Hematopoietic multipotent progenitor cell (in vitro differentiated cells): ENCODE results near the gene PATJ. TPM values are rescaled to one million over a fixed set of nuclear protein-coding genes. Genes with fewer than 3 reads are reported as not detected.
A peak's percentile ranks its signal among the peaks of the same experiment; 100 is the strongest.
"Not testable (repeated sequence)": the region's sequence is repeated elsewhere in the genome, so short reads cannot be mapped to it uniquely, and the experiment has no call there.

Experiments used
- DNase-seq, 3 donors: peaks; one replicate each; pipeline ENCODE4 v3.0.0-alpha.2; 2011 to 2015; ENCODE audit warnings: low read depth in 2 of 3, low spot score in 2 of 3
- total RNA-seq: library from RNA; depleted of rRNA; stranded (reverse); fragments of >200 nt; gene quantifications from one replicate; pipeline ENCODE4 v1.2.3, GENCODE V29; 2012

Gene PATJ
- total RNA-seq, 1 donor = 4.6 TPM

- DNase-seq = no peak
Measured at GRCh38 chr1:62142496-62142895, 400.2 kb downstream of the PATJ start.

DNA sequence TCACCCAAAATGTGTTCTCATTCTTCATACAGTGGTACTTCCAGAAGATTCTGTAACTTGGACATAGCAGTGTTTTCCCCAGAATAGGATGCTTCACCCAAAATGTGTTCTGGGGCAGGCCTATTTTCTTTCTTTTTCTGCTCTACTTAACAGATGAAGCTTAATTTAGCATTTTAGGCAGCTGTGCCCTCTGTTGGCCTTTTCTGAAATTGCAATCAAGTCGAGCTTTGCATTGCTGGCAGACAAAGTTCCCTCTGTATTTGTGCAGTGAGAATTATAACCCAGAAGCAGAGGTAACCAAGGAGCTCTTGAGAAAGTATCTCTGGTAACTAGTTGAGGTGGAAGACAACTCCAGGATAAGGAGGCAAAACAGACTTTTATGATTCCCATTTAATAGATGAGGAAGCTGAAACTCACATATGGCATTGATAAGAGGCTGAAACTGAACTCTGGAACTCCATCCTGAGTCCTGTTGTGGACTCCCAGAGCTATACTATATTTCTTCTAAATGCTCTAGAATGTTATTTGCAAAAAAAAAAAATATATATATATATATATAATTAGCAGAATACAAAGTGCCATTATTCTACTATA, 402.1 kb downstream of the PATJ start:
- peak in 2 of 3 donors; percentile 39 to 64 for DNase-seq

GRCh38 chr1:62159940-62160348, 417.7 kb downstream of the PATJ start:
- DNase-seq = no peak

- DNase-seq = no peak
Measured at GRCh38 chr1:62161711-62162110, 419.4 kb downstream of the PATJ start.

GRCh38 chr1:62170380-62170779, 428.1 kb downstream of the PATJ start:
- DNase-seq = not testable (repeated sequence)

GRCh38 chr1:62175568-62176179, 433.4 kb downstream of the PATJ start:
- DNase-seq = peak; percentile 17 to 73 (median 44)

DNA sequence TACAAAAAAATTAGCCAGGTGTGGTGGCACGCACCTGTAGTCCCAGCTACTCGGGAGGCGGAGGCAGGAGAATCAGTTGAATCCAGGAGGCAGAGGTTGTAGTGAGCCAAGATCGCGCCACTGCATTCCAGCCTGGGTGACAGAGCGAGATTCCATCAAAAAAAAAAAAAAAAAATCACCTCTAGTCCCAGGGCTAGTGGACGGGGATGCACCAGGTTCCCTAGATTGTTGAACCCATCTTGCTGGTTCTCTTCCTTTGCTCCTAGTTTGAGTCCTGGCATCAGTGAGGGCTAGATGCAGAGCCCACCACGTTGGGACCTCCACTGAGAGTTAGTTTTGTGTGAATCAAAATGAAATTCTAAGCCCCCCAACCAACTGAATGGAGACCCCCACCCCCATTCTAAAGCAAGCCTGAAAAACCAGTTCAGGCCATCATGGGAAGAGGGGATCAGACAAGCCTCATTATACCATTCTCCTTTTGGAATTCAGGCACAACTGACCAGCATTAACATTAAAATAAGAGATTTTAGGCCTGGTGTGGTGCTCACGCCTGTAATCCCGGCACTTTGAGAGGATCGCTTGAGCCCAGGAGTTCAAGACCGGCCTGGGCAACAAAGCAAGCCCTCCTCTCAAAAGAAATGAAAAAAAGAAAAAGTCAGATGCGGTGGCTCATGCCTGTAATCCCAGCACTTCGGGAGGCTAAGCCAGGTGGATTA, 434.5 kb downstream of the PATJ start:
- DNase-seq = no peak

DNA sequence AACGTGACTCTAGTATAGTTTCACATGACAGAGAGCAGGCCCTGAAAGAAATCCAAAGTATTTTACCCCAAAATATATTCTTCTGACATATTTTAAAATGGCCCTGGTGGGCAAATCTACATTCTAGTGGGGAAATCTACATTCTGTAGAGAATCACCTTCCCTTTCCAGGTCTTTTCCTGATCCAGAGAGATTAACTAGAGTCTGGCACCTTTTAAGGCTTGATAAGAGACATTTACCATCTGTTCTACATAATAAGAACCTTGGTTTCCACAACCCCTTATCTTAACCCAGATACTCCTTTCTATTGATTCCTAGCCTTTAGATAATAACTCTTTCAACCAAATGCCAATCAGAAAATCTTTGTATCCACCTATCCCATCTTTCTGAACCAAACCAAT, 435.3 kb downstream of the PATJ start:
- no peak for DNase-seq

DNA sequence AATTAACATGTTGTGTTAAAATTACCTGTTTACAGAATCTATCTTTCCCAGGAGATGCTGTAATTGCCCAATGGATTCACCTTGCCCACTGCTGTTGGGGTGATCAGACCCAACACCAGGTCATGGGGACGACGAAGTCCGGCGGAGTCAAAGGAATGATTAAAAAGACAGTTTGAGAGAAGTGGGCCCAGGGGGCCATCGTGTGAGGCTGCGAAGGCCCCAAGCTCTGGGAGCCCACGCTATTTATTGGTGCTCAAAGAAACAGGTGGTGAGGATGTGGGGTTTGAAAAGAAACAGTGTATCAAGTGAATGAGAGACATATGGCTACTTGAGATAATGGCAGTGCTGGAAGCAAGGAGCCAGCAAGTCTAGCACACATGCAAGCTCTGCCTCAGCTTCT, 436.1 kb downstream of the PATJ start:
- no peak for DNase-seq

GRCh38 chr1:62180054-62180453, 437.8 kb downstream of the PATJ start:
- not testable (repeated sequence) for DNase-seq

- no peak for DNase-seq
Measured at GRCh38 chr1:62180639-62181038, 438.4 kb downstream of the PATJ start.

DNA sequence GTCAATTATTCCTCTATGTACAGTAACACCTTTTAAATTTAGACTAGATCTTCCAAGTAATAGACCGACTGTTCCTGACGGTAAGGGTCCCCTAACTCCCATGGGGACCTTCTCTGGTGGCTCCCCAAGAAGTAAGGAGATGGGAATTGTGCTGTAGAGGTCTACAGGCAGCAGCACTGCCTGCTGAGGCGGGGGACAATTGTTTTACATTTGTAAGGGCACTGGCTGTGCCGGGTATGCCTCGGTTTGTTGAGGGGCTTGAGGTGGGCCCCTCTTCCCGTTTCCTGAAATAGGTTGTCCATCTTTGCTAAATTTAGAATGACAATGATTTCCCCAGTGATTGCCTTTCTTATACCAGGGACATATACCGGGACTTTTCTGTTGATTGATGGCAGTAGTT, 439.3 kb downstream of the PATJ start:
- no peak for DNase-seq

DNA sequence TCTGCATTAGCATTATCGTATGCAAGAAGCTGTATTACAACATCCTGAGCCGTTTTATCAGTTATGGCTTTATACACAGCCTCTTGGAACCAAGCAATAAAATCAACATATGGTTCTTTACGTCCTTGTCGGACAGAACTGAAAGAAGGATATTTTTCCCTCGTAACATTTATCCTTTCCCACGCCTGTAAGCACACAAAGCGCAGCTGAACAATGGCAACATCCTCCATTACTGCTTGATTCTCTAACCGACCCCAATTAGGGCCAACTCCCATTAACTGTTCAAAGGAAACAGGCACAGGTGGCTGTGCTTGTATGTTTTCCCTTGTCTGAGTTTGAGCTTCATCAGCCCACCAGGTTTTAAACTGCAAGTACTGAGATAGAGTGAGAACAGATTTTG, 439.9 kb downstream of the PATJ start:
- not testable (repeated sequence) for DNase-seq

DNA sequence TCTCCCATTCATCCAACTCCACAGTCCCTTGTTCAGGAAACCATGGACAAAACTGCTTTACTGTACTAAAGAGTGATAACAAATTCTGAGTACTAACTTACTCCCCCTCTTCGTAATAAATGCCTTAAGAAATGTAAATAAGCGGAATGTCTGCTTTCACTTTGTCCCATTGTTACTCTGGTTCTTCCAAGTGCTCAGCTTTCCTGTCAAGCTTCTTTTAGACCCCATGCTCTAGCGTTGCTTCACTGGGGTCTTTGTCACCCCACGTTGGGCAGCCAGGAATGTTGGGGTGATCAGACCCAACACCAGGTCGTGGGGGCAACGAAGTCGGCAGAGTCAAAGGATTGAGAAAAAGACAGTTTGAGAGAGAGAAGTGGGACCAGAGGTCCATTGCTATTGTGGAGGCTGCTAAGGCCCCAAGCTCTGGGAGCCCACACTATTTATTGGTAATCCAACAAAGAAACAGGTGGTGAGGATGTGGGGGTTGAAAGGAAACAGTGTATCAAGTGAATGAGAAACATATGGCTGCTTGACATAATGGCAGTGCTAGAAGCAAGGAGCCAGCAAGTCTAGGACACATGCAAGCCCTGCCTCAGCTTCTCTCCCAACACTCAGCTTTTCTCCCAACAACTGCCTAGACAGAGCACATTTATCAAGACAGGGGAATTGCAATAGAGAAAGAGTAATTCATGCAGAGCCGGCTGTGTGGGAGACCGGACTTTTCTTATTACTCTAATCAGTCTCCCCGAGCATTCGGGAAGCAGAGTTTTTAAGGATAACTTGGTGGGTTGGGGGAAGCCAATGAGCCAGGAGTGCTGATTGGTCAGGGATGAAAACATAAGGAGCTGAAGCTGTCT, 441.1 kb downstream of the PATJ start:
- DNase-seq = not testable (repeated sequence)

GRCh38 chr1:62184336-62184735, 442.1 kb downstream of the PATJ start:
- no peak for DNase-seq

- DNase-seq = not testable (repeated sequence)
Measured at GRCh38 chr1:62185233-62185632, 443.0 kb downstream of the PATJ start.

DNA sequence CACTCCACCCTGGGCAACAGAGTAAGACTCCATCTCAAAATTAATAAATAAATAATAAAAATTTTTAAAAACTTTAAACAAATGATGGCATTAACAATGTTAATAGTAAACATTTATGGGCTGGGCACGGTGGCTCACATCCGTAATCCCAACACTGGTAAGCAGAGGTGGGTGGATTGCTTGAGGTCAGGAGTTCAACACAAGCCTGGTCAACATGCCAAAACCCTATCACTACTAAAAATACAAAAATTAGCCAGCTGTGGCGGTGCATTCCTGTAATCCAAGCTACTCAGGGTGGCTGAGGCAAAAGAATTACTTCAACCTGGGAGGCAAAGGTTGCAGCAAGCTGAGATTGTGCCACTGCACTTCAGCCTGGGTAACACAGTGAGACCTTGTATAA, 443.4 kb downstream of the PATJ start:
- DNase-seq = no peak

DNA sequence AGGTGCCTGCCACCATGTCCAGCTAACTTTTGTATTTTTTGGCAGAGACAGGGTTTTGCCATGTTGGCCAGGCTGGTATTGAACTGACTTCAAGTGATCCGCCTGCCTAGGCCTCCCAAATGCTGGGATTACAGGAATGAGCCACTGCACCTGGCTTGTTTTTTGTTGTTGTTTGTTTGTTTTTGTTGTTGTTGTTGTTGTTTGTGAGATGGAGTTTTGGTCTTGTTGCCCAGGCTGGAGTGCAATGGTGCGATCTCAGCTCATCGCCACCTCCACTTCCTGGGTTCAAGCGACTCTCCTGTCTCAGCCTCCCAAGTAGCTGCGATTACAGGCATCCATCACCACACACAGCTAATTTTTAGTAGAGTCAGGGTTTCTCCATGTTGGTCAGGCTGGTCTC, 445.3 kb downstream of the PATJ start:
- no peak for DNase-seq

GRCh38 chr1:62188111-62188510, 445.8 kb downstream of the PATJ start:
- no peak for DNase-seq

DNA sequence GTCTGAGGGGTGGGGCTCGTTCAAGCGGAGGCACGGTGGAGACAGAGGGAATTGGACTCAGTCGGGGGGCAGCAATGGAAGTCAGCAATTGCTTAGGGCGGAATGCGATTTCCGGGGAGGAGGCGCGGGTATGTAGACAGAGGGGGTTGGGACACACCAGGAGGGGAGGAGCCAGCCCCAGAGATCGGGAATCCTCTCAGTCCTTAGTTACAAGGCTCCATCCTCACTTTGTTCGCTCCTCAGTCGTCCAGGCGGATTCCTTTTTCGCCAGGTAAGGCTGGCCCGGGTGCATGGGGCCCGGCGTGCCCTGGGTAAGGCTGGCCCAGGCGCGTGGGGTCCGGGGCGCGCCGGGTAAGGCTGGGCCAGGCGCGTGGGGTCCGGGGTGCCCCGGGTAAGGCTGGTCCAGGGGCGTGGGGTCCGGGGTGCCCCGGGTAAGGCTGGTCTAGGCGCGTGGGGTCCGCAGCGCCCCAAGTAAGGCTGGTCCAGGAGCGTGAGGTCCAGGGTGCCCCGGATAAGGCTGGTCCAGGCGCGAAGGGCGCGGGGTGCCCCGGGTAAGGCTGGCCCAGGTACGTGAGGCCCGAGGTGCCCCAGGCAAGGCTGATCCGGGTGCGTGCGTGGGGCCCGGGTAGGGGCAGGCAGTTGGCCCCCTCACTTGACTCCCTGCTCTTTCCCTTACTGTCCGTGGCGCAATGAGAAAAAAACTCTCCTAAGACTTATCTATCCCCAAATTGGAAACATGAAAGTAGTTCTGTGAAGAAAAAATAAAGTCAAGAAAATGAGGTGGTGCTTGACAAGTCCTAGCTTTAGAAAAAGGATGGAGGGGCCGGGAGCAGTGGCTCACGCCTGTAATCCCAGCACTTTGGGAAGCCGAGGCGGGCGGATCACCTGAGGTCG, 452.6 kb downstream of the PATJ start, which contains the start of gene L1TD1:
Gene L1TD1 (plus strand): TSS at position 199 of the 894 bp plus-strand sequence. CDS start 11,780 bp downstream, outside the sequence.
- no peak for DNase-seq
